ENCODE results near the gene DDX1. TPM values are rescaled to one million over a fixed set of nuclear protein-coding genes. Genes with fewer than 3 reads are reported as not detected.

DDX1 gene
- total RNA-seq, 2 donors from 2014 or later: 27.6 to 35.0 TPM

GRCh38 chr2:15556311-15556930 is 35.2 kb upstream of the DDX1 start:
- H3K4me3 Mint-ChIP-seq: no peak overlapping the region
- H3K27ac Mint-ChIP-seq: peak overlapping the region; percentile 34
- no peak for ATAC-seq
- H3K9me3 ChIP-seq (ENCODE audit: control insufficient read depth, low read length, poor library complexity, severe bottlenecking): no peaks in the 10 kb centered on the region
- no peak for DNase-seq
- peaks cover 32% of the 10 kb centered on the region for H3K4me1 Mint-ChIP-seq
- H3K36me3 Mint-ChIP-seq (ENCODE audit: low read depth): peaks cover 6% of the 10 kb centered on the region
- no peaks in the 10 kb centered on the region for H3K27me3 Mint-ChIP-seq

DNA sequence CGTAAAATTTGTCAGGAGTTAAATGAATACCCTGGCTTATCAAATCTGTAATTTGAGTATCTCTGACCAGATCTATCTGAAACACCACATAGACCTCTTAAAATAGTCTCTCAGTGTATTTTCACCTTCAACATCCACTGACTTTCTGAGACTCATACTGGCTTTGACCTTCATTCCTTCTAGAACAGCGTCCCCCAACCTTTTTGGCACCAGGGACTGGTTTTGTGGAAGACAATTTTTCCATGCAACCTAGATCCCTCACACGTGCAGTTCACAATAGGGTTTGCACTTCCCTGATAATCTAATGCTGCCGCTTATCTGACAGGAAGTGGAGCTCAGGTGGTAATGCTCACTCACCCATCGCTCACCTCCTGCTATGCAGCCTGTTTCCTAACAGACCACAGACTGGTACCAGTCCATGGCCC is 33.8 kb upstream of the DDX1 start:
- H3K9me3 ChIP-seq (ENCODE audit: control insufficient read depth, low read length, poor library complexity, severe bottlenecking): no peaks in the 10 kb centered on the region
- no peak overlapping the region for H3K27ac Mint-ChIP-seq
- ATAC-seq: no peak
- no peaks in the 10 kb centered on the region for H3K27me3 Mint-ChIP-seq
- peaks cover 4% of the 10 kb centered on the region for H3K36me3 Mint-ChIP-seq (ENCODE audit: low read depth)
- no peak for DNase-seq
- H3K4me3 Mint-ChIP-seq: no peak overlapping the region
- H3K4me1 Mint-ChIP-seq: peaks cover 37% of the 10 kb centered on the region

DNA sequence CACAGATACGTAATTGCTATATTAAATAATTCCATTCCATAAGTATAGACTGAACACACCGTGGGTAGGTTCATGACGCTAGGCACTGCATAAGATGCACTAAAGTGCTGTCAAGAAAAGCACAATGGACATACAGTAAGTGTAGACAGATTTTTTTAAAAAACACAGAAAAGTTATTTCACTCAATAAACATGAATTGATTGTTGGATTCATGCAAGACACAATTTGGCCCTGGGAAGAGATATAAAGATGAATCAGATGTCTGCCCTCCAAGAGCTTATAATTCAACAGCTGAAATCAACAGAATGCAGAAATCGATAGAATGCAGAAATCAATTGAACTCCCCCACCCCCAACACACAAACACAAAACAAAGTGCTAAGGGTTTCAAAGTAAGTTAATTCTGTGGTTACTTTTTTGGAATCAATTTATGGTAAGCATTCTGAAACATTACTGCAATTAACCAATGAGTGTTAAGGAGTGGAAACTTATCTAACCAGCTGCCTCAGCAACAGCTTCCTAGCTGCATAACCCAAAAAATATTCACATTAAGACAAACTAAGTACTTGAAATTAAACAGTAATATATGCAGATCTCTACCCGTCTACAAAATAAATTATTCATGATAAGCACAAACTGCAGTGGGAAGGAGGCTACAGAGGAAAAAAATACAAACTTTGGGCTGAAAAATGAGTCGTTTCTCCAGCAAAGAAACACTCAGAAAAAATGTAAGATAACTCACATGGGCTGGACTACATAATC is 32.1 kb upstream of the DDX1 start:
- DNase-seq (no peak), ATAC-seq (no peak)
- Mint-ChIP-seq H3K36me3 (ENCODE audit: low read depth) (peaks cover 2% of the 10 kb centered on the region), H3K27me3 (peaks cover 7% of the 10 kb centered on the region), H3K4me1 (peaks cover 34% of the 10 kb centered on the region), H3K4me3 (peak overlapping the region; percentile 98), H3K27ac (no peak overlapping the region)
- no peaks in the 10 kb centered on the region for H3K9me3 ChIP-seq (ENCODE audit: control insufficient read depth, low read length, poor library complexity, severe bottlenecking)

DNA sequence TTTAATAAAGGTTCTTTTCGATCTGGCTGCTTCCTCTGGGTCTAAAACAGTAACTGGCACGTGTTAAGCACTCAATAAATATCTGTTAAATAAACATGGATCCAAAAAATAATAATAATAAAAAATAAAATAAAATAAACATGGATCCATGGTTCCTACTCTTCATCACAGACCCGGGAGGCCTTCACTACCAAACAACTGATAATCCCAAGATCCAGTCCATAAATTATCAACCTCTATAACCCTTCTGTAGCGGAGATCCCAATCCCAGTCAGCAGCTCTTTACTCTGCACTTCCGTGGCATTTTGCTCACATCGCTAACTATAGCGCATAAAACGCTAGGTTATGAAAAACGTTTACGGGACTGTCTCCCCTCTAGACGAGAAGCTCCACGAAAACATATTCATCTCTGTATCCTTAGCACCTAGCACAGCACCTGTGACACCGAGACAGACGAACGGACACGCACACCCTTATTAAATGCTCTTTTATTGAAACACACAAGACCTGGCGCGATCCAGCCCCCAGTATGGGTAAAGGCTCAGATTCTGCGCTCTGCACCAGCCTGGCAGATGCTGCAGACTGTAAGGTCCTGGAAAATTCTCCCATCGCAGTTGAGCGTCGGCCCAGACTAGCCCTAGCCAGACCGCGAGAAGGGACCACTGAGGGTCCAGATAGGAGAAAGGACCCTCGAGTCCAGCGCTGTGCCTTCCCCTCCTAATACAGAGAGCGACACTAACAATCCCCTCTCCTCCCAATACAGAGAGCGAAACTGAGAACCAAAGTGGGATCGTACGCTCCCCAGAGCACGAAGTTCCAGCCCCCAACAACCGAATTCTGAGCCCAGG is 31.3 kb upstream of the DDX1 start:
- peak overlapping the region; percentile 94 for H3K27ac Mint-ChIP-seq
- peak; percentile 44 for ATAC-seq
- peak overlapping the region; percentile 98 for H3K4me3 Mint-ChIP-seq
- DNase-seq: no peak
- H3K36me3 Mint-ChIP-seq (ENCODE audit: low read depth): peaks cover 2% of the 10 kb centered on the region
- no peaks in the 10 kb centered on the region for H3K9me3 ChIP-seq (ENCODE audit: control insufficient read depth, low read length, poor library complexity, severe bottlenecking)
- peaks cover 11% of the 10 kb centered on the region for H3K27me3 Mint-ChIP-seq
- peaks cover 34% of the 10 kb centered on the region for H3K4me1 Mint-ChIP-seq

DNA sequence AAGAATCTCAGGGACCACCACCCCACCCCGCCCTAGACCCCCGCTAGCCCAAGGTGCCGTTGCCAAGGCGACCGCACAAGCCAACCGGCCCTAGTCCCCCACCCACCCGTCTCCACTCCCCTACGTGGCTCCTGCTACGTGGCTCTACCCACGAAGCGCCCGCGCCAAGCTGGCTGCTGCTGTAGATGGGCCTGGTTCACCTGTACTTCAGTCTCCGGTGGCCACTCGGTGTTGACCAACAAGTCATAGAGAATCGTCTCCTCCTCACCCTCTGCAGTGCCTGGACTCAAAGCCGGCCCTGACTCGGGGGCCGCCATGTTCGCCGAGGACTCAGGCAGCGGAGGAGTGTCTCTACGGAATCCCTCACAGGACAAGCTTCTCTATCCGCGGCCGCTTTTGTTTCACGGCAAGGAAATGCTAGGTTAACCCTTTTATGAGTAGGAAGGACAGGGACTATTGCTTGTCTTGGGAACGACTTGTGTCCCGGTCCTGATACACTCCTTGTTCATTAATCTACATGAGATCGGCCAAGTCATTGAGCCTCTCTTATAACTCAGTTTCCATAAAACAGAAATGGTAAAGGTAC is 30.6 kb upstream of the DDX1 start, which contains the start of gene NBAS:
TSS of gene NBAS (minus strand) at position 347 of the 586 bp plus-strand sequence. CDS start at position 317, 30 bp downstream.
- Mint-ChIP-seq H3K36me3 (ENCODE audit: low read depth) (peaks cover 2% of the 10 kb centered on the region), H3K4me3 (peak within 1 kb of the TSS; percentile 98), H3K27ac (peak within 1 kb of the TSS; percentile 94), H3K27me3 (peaks cover 11% of the 10 kb centered on the region), H3K4me1 (peaks cover 32% of the 10 kb centered on the region)
- no peaks in the 10 kb centered on the region for H3K9me3 ChIP-seq (ENCODE audit: control insufficient read depth, low read length, poor library complexity, severe bottlenecking)
- ATAC-seq: peak; percentile 92
- DNase-seq: peak; percentile 51 to 60 (median 60)

DNA sequence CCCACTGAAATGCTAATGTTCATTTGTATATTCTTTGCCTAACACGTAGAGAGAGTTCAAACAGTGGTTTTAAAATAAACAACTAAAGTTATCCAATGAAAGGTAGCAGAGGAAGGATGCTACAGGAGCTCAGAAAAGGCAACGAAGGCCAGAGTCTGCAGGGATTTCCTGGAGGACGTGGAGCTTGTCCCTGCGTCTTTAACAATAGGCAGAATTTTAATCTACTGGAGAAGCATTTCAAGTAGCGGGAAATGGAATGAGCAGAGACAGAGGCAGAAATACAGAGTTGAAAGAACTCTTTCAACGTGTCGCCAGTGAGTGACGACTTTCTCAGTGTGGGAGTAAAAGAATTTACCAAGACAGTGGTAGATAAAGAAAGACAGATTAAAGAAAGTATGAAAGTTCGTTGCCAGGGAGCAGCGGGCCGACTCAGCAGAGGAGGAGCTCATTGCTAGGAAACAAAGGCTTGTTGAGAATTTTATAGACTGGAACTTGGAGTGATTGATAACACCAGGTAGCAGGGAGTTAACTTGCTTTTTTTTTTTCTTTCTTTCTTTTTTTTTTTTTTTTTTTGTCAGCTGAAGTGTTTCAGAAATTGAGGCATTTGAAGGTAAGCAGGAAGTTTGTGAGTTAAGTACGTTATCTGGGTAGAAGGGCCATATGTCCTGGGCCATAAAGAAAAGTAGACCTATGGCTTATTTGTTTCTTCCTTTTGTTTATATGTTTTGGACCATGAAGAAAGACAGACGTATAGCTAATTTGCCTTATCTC is 29.9 kb upstream of the DDX1 start:
- ATAC-seq: peak; percentile 33
- H3K4me3 Mint-ChIP-seq: peak overlapping the region; percentile 98
- no peaks in the 10 kb centered on the region for H3K9me3 ChIP-seq (ENCODE audit: control insufficient read depth, low read length, poor library complexity, severe bottlenecking)
- H3K4me1 Mint-ChIP-seq: peaks cover 32% of the 10 kb centered on the region
- H3K27me3 Mint-ChIP-seq: peaks cover 11% of the 10 kb centered on the region
- DNase-seq: no peak
- H3K27ac Mint-ChIP-seq: peak overlapping the region; percentile 94
- H3K36me3 Mint-ChIP-seq (ENCODE audit: low read depth): peaks cover 2% of the 10 kb centered on the region

- Mint-ChIP-seq H3K36me3 (ENCODE audit: low read depth) (peaks cover 2% of the 10 kb centered on the region), H3K27me3 (peaks cover 11% of the 10 kb centered on the region), H3K4me1 (peaks cover 32% of the 10 kb centered on the region), H3K27ac (peak overlapping the region; percentile 94), H3K4me3 (peak overlapping the region; percentile 98)
- DNase-seq (no peak), ATAC-seq (no peak)
- no peaks in the 10 kb centered on the region for H3K9me3 ChIP-seq (ENCODE audit: control insufficient read depth, low read length, poor library complexity, severe bottlenecking)
Observed at GRCh38 chr2:15562354-15563031, 29.2 kb upstream of the DDX1 start.

DNA sequence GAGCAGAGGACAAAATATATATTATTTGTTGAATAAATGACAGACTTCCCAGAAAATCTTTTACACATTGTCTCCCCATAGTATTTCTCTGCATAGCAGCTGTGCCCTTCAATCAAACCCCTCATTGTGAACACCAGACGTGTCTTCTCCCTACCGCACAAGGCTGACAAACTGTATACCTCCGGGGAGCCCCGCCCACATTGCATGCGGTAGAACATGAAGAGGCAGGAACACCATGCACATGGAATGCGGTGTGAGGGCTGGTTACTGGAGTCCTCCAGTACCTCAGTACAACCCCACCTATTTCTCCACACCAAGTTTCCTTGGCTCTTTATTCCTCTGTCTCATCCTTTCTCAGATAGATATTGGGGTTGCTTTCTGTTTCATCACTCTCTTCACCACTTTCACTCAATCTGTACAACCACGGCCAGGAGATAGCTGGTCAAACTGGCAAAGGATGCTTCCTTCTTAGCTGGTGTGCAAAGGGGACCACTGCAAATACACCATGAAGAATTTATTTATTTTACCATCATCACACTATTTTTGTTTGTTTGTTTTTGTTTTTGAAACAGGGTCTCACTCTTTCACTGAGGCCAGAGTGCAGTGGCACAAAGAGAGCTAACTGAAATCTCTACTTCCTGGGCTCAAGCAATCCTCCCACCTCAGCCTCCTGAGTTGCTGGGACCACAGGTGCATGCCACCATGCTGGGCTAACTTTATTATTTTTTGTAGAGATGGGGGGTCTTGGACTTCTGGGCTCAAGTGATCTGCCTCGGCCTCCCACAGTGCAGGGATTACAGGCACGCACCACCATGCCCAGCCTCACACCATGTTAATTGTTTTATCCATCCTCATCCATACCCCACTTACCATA is 28.2 kb upstream of the DDX1 start:
- peaks cover 27% of the 10 kb centered on the region for H3K4me1 Mint-ChIP-seq
- peaks cover 11% of the 10 kb centered on the region for H3K27me3 Mint-ChIP-seq
- no peak for ATAC-seq
- DNase-seq: no peak
- no peaks in the 10 kb centered on the region for H3K9me3 ChIP-seq (ENCODE audit: control insufficient read depth, low read length, poor library complexity, severe bottlenecking)
- H3K36me3 Mint-ChIP-seq (ENCODE audit: low read depth): peaks cover 2% of the 10 kb centered on the region
- H3K4me3 Mint-ChIP-seq: peak overlapping the region; percentile 60
- peak overlapping the region; percentile 0 for H3K27ac Mint-ChIP-seq

DNA sequence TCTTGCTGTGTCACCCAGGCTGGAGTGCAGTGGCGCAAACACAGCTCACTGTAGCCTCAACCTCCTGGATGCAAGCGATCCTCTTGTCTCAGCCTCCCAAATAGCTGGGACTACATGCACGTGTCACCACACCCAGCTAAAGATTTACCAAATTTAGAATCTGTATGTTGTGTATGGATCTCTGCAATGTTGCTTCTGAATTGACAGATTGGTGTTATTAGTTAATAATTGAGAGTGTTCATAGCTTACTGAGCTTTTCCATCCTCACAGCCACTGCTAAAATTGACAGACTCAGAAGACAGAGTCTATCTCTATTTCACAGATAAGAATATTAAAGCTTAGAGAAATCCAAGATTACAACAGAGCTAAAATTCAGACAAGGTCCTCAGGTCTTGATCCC is 26.3 kb upstream of the DDX1 start:
- no peak overlapping the region for H3K4me3 Mint-ChIP-seq
- peaks cover 12% of the 10 kb centered on the region for H3K4me1 Mint-ChIP-seq
- no peak for ATAC-seq
- no peak for DNase-seq
- peaks cover 19% of the 10 kb centered on the region for H3K27me3 Mint-ChIP-seq
- no peaks in the 10 kb centered on the region for H3K9me3 ChIP-seq (ENCODE audit: control insufficient read depth, low read length, poor library complexity, severe bottlenecking)
- no peak overlapping the region for H3K27ac Mint-ChIP-seq
- peaks cover 2% of the 10 kb centered on the region for H3K36me3 Mint-ChIP-seq (ENCODE audit: low read depth)

DNA sequence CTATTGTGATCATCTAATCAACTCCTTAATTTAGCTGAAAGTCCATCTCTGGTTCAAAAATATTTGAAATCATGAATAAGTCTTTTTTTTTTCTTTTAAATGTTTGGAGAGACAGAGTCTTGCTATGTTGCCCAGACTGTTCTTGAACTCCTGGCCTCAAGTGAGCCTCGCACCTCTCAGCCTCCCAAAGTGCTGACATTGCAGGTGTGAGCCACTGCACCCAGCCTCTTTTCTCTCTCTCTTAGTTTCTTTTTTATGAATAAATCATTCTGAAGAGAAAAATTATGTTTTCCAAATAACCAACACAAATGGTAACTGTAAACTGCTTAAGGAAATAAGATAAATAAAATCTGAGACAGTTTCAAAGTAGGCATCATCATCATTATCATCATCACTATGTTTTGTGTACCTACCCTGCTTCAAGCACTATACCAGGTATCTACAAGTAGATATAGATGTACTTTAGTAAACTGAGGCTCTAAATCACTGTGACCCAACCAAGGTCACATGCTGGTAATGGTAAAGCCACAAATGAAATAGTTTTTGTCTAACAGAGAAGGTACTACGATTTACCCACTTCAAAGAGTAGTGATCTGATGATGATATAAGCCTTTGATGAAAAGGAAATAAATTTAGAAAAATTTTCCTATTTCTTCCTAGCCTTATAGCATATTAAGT is 25.5 kb upstream of the DDX1 start:
- Mint-ChIP-seq H3K27me3 (peaks cover 20% of the 10 kb centered on the region), H3K4me3 (no peak overlapping the region), H3K4me1 (peaks cover 9% of the 10 kb centered on the region), H3K27ac (no peak overlapping the region), H3K36me3 (ENCODE audit: low read depth) (peaks cover 2% of the 10 kb centered on the region)
- DNase-seq (no peak), ATAC-seq (no peak)
- no peaks in the 10 kb centered on the region for H3K9me3 ChIP-seq (ENCODE audit: control insufficient read depth, low read length, poor library complexity, severe bottlenecking)

GRCh38 chr2:15566912-15567311 is 24.8 kb upstream of the DDX1 start:
- DNase-seq: no peak
- no peaks in the 10 kb centered on the region for H3K9me3 ChIP-seq (ENCODE audit: control insufficient read depth, low read length, poor library complexity, severe bottlenecking)
- Mint-ChIP-seq H3K4me1 (peaks cover 2% of the 10 kb centered on the region), H3K27me3 (peaks cover 25% of the 10 kb centered on the region), H3K4me3 (no peak overlapping the region), H3K36me3 (ENCODE audit: low read depth) (peaks cover 2% of the 10 kb centered on the region), H3K27ac (no peak overlapping the region)
- no peak for ATAC-seq

Data from T-helper 17 cell (primary cell).